Adipocyte (in vitro differentiated cells): ENCODE results near the gene PPP1R3E.
A peak's percentile ranks its signal among the peaks of the same experiment; 100 is the strongest.

ENCODE experiments used
- DNase-seq: peaks from one replicate; pipeline ENCODE4 v3.0.0-alpha.2; 2015; ENCODE audit warnings: low read depth
- H3K27me3 ChIP-seq: replicated peaks from 2 replicates; pipeline ENCODE4 v1.7.0; 2013; ENCODE audit warnings: mild to moderate bottlenecking, low read length, moderate library complexity; ENCODE audit not compliant: control insufficient read depth, insufficient read depth
- H3K36me3 ChIP-seq: 2 replicates; pipeline ENCODE4 v1.7.0; 2013; ENCODE audit warnings: low read length, mild to moderate bottlenecking, moderate library complexity; ENCODE audit not compliant: control insufficient read depth, insufficient read depth, severe bottlenecking
- H3K4me1 ChIP-seq: 2 replicates; pipeline ENCODE4 v1.7.0; 2013; ENCODE audit warnings: mild to moderate bottlenecking, low read length, moderate library complexity; ENCODE audit not compliant: control insufficient read depth, insufficient read depth
- H3K4me3 ChIP-seq: 2 replicates; pipeline ENCODE4 v1.7.0; 2013; ENCODE audit warnings: mild to moderate bottlenecking, low read length, moderate library complexity
- H3K9ac ChIP-seq: 2 replicates; pipeline ENCODE4 v1.7.0; 2013; ENCODE audit warnings: mild to moderate bottlenecking, low read length, moderate library complexity
- H3K9me3 ChIP-seq: 2 replicates; pipeline ENCODE4 v1.7.0; 2013; ENCODE audit warnings: mild to moderate bottlenecking, low read length, moderate library complexity; ENCODE audit not compliant: control insufficient read depth

Gene PPP1R3E

DNA sequence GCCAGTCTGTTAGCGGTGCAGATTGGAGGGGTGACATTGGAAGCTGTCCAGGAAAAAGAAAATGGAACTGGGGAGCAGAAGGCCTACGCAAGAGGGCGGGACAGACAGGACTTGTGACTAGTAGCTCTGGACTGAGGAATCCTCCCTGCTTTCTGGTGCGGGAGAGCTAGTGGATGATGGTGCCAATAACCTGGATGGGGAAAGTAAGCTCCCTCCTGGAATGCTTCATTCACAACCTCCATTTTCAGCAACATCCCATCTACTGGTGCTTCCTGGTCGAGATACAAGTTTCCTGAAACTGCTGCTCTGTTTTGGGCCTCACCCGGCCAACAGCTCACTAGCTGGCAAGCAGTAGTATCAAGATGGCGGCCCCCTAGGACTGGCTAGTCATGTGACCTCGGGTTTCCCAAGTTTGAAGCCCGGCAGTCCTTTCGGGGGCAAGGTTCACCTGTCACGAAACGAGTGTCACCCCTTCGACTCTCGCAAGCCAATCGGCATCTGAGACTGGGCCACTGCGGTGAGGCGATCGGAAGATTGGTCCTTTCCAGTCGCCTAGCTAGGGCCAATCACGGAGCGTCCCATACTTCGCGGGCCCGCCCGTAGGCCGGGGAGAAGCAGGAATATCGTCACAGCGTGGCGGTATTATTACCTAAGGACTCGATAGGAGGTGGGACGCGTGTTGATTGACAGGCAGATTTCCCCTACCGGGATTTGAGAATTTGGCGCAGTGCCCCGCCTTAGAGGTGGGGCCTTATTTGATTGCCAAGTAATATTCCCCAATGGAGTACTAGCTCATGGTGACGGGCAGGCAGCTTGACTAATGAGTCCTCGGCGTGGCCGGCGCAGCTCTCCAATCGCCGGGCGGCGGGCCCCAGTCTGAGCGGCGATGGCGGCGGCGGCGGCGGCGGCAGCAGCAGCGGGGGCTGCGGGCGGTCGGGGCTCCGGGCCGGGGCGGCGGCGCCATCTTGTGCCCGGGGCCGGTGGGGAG lies 18.2 kb upstream of the PPP1R3E start, which contains the start of gene PABPN1:
Gene PABPN1 (plus strand): TSS at position 874 of the 988 bp plus-strand sequence. CDS start 13 bp downstream, at position 887.
- Histone ChIP-seq H3K27me3 (no peaks in the 10 kb centered on the region), H3K9me3 (no peaks in the 10 kb centered on the region), H3K4me1 (peaks cover 26% of the 10 kb centered on the region), H3K36me3 (peaks cover 46% of the 10 kb centered on the region), H3K9ac (peak within 1 kb of the TSS; percentile 98), H3K4me3 (peak within 1 kb of the TSS; percentile 99)
- peak; percentile 100 for DNase-seq

GRCh38 chr14:23319746-23320583 lies 17.3 kb upstream of the PPP1R3E start:
- Histone ChIP-seq H3K9ac (peak overlapping the region; percentile 67), H3K36me3 (peaks cover 44% of the 10 kb centered on the region), H3K9me3 (no peaks in the 10 kb centered on the region), H3K27me3 (no peaks in the 10 kb centered on the region), H3K4me1 (peaks cover 26% of the 10 kb centered on the region), H3K4me3 (peak overlapping the region; percentile 66)
- no peak for DNase-seq

- Histone ChIP-seq H3K9me3 (no peaks in the 10 kb centered on the region), H3K36me3 (peaks cover 40% of the 10 kb centered on the region)
Observed at GRCh38 chr14:23316300-23316699, 13.6 kb upstream of the PPP1R3E start.

GRCh38 chr14:23310546-23310945 lies 7.9 kb upstream of the PPP1R3E start:
- no peaks in the 10 kb centered on the region for H3K9me3 ChIP-seq
- H3K27me3 ChIP-seq: no peaks in the 10 kb centered on the region
- peak overlapping the region; percentile 9 for H3K9ac ChIP-seq
- H3K4me3 ChIP-seq: peak overlapping the region; percentile 21
- no peak for DNase-seq
- H3K36me3 ChIP-seq: peaks cover 55% of the 10 kb centered on the region
- H3K4me1 ChIP-seq: peaks cover 46% of the 10 kb centered on the region

More at GRCh38 chr14:23316300-23316699, 13.6 kb upstream of the PPP1R3E start:
- Histone ChIP-seq H3K27me3 (no peaks in the 10 kb centered on the region), H3K4me1 (peaks cover 9% of the 10 kb centered on the region), H3K9ac (no peak overlapping the region), H3K4me3 (no peak overlapping the region)
- no peak for DNase-seq

DNA sequence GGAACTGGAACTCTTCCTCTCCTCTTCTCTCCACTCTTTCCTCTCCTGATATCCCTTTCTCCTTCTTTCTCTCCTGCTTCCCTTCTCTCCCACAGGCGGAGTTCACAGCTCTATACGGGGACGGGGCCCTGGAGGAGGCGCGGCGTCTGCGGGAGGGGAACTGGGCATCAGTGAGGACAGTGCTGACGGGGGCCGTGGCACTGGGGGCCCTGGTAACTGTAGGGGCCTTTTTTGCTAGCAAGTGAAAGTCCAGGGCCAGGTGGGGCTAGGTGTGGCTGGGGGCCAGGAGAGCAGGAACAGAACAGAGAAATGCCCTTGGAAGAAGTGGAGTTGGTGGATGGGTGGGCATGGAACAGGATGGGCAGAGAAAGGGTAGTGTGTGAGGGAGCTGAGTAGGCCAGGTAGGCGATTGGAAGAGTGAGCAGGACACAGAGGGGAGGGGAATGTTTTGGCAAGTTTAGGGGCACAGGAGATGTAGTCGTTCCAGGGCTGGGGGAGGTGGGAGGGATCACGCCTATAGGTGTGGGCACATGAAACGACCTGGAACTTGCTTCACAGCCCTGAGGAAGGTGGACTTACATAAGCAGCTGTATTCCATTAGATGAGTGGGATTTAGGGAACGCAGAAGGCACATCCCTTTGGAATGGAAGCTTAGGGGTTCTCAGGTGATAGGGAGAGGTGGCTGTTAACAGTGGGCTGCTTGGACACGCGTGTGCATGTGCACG lies 6.2 kb upstream of the PPP1R3E start:
- Histone ChIP-seq H3K27me3 (no peaks in the 10 kb centered on the region), H3K4me3 (peak overlapping the region; percentile 99), H3K36me3 (peaks cover 47% of the 10 kb centered on the region), H3K9me3 (no peaks in the 10 kb centered on the region), H3K9ac (peak overlapping the region; percentile 99), H3K4me1 (peaks cover 47% of the 10 kb centered on the region)
- no peak for DNase-seq

DNA sequence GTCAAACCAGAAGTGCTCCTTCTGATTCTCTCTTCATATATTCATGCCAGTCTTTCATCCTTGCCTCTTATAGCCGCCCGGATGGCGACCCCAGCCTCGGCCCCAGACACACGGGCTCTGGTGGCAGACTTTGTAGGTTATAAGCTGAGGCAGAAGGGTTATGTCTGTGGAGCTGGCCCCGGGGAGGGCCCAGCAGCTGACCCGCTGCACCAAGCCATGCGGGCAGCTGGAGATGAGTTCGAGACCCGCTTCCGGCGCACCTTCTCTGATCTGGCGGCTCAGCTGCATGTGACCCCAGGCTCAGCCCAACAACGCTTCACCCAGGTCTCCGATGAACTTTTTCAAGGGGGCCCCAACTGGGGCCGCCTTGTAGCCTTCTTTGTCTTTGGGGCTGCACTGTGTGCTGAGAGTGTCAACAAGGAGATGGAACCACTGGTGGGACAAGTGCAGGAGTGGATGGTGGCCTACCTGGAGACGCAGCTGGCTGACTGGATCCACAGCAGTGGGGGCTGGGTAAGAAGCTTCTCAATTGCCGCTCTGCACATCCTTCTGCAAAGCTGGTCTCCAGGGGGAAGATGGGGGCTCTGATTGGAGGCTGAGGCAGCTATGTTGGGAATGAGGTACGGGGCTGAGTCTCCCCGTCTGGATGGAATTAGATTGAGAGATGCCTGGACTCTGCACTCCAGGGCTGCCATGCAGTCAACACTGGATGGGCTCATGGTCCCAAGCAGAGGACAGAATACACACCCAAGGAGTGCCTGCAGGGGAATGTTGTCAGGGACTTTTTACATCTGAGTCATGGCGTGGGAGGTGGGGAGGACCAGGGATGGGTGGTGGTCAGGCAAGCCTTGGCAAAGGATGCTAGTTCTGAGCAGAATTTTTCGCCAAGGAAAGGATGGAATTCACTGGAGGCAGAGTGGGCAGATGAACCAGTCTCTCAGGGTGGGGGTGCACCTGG lies 5.3 kb upstream of the PPP1R3E start:
- Histone ChIP-seq H3K9ac (peak overlapping the region; percentile 99), H3K9me3 (no peaks in the 10 kb centered on the region), H3K4me1 (peaks cover 47% of the 10 kb centered on the region), H3K36me3 (peaks cover 47% of the 10 kb centered on the region), H3K4me3 (peak overlapping the region; percentile 99), H3K27me3 (no peaks in the 10 kb centered on the region)
- DNase-seq: no peak

GRCh38 chr14:23307146-23307530 lies 4.5 kb upstream of the PPP1R3E start:
- Histone ChIP-seq H3K9ac (peak overlapping the region; percentile 99), H3K9me3 (no peaks in the 10 kb centered on the region), H3K4me1 (peaks cover 47% of the 10 kb centered on the region), H3K4me3 (peak overlapping the region; percentile 99), H3K36me3 (peaks cover 41% of the 10 kb centered on the region), H3K27me3 (no peaks in the 10 kb centered on the region)
- no peak for DNase-seq

DNA sequence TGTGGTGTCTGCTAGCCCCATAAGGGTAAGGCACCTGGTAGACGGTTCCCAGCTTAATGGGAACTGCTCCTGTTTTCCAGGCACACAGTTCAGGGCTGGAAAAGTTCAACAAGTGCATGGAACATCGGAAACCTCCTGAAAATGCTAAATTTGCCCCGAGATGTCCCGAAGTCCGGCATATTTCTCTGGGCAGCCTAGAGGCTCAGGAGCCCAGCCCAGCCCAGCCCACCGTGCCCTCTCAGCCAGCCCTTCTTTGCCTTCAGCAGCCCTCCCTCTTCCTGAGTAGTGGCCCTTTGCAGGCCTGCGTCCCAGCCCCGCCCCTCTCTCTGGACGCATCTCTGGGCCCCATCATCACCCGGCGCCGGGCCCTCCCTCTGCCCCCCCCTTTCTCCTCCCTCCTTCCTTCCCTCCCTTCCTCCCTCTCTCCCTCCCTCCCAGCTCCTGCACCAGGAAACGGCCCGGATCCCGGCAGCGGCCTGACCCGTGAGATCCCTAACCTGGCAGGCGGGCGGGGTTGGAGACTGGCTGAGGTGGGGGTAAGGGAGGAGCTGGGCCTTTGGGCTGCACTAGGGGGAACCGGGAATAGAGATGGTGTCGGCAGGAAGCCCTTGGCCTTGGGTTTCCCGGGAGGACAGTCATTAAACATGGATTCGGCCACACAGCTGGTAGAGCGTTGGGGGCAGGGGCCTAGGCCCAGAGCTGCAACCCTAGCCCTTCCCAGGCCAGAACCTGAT lies 3.9 kb upstream of the PPP1R3E start, which contains the start of gene BCL2L2:
Gene BCL2L2 (plus strand): TSS at position 422 of the 734 bp plus-strand sequence. CDS start 935 bp downstream, outside the sequence.
- Histone ChIP-seq H3K9ac (peak within 1 kb of the TSS; percentile 99), H3K36me3 (peaks cover 35% of the 10 kb centered on the region), H3K4me3 (peak within 1 kb of the TSS; percentile 99), H3K27me3 (no peaks in the 10 kb centered on the region), H3K4me1 (peaks cover 47% of the 10 kb centered on the region), H3K9me3 (no peaks in the 10 kb centered on the region)
- peak; percentile 96 for DNase-seq

DNA sequence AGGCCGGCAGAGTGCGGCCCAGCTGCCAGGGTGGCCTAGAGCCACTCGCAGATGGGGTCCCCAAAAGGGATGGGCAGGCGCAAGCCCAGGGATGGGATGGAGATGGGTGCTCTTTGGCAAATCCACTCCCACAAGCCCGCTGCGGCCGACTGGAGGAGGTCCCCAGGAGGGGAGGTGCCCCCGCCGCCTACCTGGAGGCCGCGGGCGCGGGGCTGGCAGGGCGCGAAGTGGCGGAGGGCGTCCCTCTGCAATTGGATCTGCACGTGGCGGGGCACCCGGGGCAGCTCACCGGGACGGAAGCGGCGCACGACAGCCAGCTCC lies 730 bp downstream of the PPP1R3E start:
- H3K9ac ChIP-seq: peak overlapping the region; percentile 89
- no peaks in the 10 kb centered on the region for H3K36me3 ChIP-seq
- H3K9me3 ChIP-seq: no peaks in the 10 kb centered on the region
- H3K4me1 ChIP-seq: peaks cover 45% of the 10 kb centered on the region
- H3K27me3 ChIP-seq: no peaks in the 10 kb centered on the region
- DNase-seq: no peak
- peak overlapping the region; percentile 81 for H3K4me3 ChIP-seq
